HEK293 (cell line): ENCODE measurements around the gene SART3.
A peak's percentile ranks its signal among the peaks of the same experiment; 100 is the strongest.

Experiments used
- AEBP2 ChIP-seq: fragments of 450-650 bp; formaldehyde crosslinking; IDR thresholded peaks from 2 replicates; pipeline ENCODE4 v1.5.1; 2016; ENCODE audit warnings: missing biosample characterization, missing genetic modification characterization, borderline replicate concordance
- BCL11B ChIP-seq: fragments of 450-650 bp; formaldehyde crosslinking; IDR thresholded peaks from 2 replicates; pipeline ENCODE4 v1.5.1; 2016; ENCODE audit warnings: low read depth, missing biosample characterization, missing genetic modification characterization
- HOXA7 ChIP-seq: sonication (generic); formaldehyde crosslinking; IDR thresholded peaks from 2 replicates; pipeline ENCODE4 v1.8.1; 2022; ENCODE audit warnings: missing genetic modification reagents, borderline replicate concordance
- KLF16 ChIP-seq: fragments of 450-650 bp; formaldehyde crosslinking; IDR thresholded peaks from 2 replicates; pipeline ENCODE4 v1.5.1; 2017; ENCODE audit warnings: missing biosample characterization, missing genetic modification characterization
- KLF7 ChIP-seq: fragments of 450-650 bp; formaldehyde crosslinking; IDR thresholded peaks from 2 replicates; pipeline ENCODE4 v1.5.1; 2016; ENCODE audit warnings: missing biosample characterization, missing genetic modification characterization, borderline replicate concordance
- KLF8 ChIP-seq: fragments of 450-650 bp; formaldehyde crosslinking; IDR thresholded peaks from 2 replicates; pipeline ENCODE4 v1.5.1; 2016; ENCODE audit warnings: missing biosample characterization, missing genetic modification characterization
- OVOL3 ChIP-seq: fragments of 450-650 bp; formaldehyde crosslinking; IDR thresholded peaks from 2 replicates; pipeline ENCODE4 v1.5.1; 2016; ENCODE audit warnings: missing biosample characterization, missing genetic modification characterization
- PBX3 ChIP-seq: sonication (generic); formaldehyde crosslinking; IDR thresholded peaks from 2 replicates; pipeline ENCODE4 v1.8.1; 2022; ENCODE audit warnings: mild to moderate bottlenecking, moderate library complexity, missing genetic modification reagents
- SP7 ChIP-seq: fragments of 450-650 bp; formaldehyde crosslinking; IDR thresholded peaks from 2 replicates; pipeline ENCODE4 v1.5.1; 2016; ENCODE audit warnings: missing biosample characterization, missing genetic modification characterization
- ZBTB48 ChIP-seq: fragments of 450-650 bp; formaldehyde crosslinking; IDR thresholded peaks from 2 replicates; pipeline ENCODE4 v1.5.1; 2016; ENCODE audit warnings: missing biosample characterization, missing genetic modification characterization
- ZBTB6 ChIP-seq: fragments of 450-650 bp; formaldehyde crosslinking; IDR thresholded peaks from 2 replicates; pipeline ENCODE4 v1.5.1; 2017; ENCODE audit warnings: missing biosample characterization, missing genetic modification characterization
- ZFP3 ChIP-seq: fragments of 450-650 bp; formaldehyde crosslinking; IDR thresholded peaks from 2 replicates; pipeline ENCODE4 v1.5.1; 2016; ENCODE audit warnings: low read depth, missing biosample characterization, missing genetic modification characterization
- ZFP69B ChIP-seq: fragments of 450-650 bp; formaldehyde crosslinking; IDR thresholded peaks from 2 replicates; pipeline ENCODE4 v1.5.1; 2016; ENCODE audit warnings: missing biosample characterization, missing genetic modification characterization
- ZNF184 ChIP-seq: fragments of 450-650 bp; IDR thresholded peaks from 2 replicates; pipeline ENCODE4 v1.5.1; 2018; ENCODE audit warnings: missing biosample characterization, mild to moderate bottlenecking, missing genetic modification characterization
- ZNF211 ChIP-seq: fragments of 450-650 bp; formaldehyde crosslinking; IDR thresholded peaks from 2 replicates; pipeline ENCODE4 v1.5.1; 2016; ENCODE audit warnings: low read depth, missing biosample characterization, missing genetic modification characterization
- ZNF549 ChIP-seq: fragments of 450-650 bp; IDR thresholded peaks from 2 replicates; pipeline ENCODE4 v1.5.1; 2018; ENCODE audit warnings: missing biosample characterization, missing genetic modification characterization, mild to moderate bottlenecking, inconsistent platforms, moderate library complexity
- ZNF704 ChIP-seq: fragments of 450-650 bp; formaldehyde crosslinking; IDR thresholded peaks from 2 replicates; pipeline ENCODE4 v1.5.1; 2016; ENCODE audit warnings: missing biosample characterization, missing genetic modification characterization
- ZNF785 ChIP-seq: fragments of 450-650 bp; formaldehyde crosslinking; IDR thresholded peaks from 2 replicates; pipeline ENCODE4 v1.5.1; 2016; ENCODE audit warnings: missing biosample characterization, missing genetic modification characterization
- TF ChIP-seq, protein P1 (sequence below): fragments of 450-650 bp; formaldehyde crosslinking; IDR thresholded peaks from 2 replicates; pipeline ENCODE4 v1.5.1; 2016; ENCODE audit warnings: missing biosample characterization, missing genetic modification characterization
- TF ChIP-seq, protein P2 (sequence below): fragments of 450-650 bp; formaldehyde crosslinking; IDR thresholded peaks from 2 replicates; pipeline ENCODE4 v1.5.1; 2016; ENCODE audit warnings: missing biosample characterization, missing genetic modification characterization
- TF ChIP-seq, protein P3 (sequence below): fragments of 450-650 bp; formaldehyde crosslinking; IDR thresholded peaks from 2 replicates; pipeline ENCODE4 v1.5.1; 2016; ENCODE audit warnings: missing biosample characterization, missing genetic modification characterization
- TF ChIP-seq, protein P4 (sequence below): fragments of 450-650 bp; formaldehyde crosslinking; conservative IDR thresholded peaks from 2 replicates; pipeline ENCODE4 v1.5.1; 2016; ENCODE audit warnings: low read depth, missing biosample characterization, missing genetic modification characterization
- TF ChIP-seq, protein P5 (sequence below): fragments of 450-650 bp; formaldehyde crosslinking; IDR thresholded peaks from 2 replicates; pipeline ENCODE4 v1.5.1; 2016; ENCODE audit warnings: missing biosample characterization, missing genetic modification characterization

SART3 gene

DNA sequence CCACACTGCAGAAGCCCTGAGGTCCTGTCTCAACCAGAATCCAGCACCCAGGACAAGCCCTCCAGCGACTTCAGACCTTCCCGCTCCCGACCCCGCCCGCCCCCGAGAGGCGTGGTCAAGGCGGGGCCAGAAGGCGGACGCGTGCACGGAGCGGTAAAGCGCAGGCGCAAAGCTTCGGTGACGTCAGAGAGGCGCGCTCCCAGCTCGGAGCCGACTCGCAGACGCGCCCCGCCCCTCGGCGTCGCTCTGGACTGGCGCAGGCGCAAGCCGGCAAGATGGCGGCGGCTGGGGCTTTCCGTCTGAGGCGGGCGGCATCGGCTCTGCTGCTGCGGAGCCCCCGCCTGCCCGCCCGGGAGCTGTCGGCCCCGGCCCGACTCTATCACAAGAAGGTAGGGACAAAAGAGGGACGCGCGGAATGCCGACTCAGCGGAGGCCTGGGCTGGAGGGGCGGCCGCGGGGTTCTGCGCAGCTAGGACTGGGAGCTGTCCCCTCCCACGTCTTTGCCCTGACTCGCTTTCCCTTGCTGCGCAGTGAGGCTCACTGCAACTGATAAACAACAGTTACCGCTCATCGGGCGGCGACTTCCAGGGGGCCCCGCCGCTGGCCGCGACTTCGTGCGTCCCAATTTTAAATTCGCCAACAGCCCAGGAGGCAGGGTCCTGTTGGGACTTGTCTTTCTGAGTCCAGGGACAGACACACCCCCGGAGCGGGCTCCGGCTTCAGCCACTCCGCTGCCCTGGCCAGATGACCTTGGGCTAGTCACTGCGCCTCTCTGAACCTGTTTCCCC lies 1.6 kb upstream of the SART3 start, which contains the start of gene ISCU (continued):
- 0 out of 2 replicates have a peak, but pooled peaks have one; percentile 4 for TF ChIP-seq ZBTB6 (tag by site-specific recombination)
- TF ChIP-seq, protein P1, sequence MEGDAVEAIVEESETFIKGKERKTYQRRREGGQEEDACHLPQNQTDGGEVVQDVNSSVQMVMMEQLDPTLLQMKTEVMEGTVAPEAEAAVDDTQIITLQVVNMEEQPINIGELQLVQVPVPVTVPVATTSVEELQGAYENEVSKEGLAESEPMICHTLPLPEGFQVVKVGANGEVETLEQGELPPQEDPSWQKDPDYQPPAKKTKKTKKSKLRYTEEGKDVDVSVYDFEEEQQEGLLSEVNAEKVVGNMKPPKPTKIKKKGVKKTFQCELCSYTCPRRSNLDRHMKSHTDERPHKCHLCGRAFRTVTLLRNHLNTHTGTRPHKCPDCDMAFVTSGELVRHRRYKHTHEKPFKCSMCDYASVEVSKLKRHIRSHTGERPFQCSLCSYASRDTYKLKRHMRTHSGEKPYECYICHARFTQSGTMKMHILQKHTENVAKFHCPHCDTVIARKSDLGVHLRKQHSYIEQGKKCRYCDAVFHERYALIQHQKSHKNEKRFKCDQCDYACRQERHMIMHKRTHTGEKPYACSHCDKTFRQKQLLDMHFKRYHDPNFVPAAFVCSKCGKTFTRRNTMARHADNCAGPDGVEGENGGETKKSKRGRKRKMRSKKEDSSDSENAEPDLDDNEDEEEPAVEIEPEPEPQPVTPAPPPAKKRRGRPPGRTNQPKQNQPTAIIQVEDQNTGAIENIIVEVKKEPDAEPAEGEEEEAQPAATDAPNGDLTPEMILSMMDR = no peak
- peak; percentile 82 for TF ChIP-seq KLF8 (tag by site-specific recombination)
- no peak for TF ChIP-seq ZNF785 (tag by site-specific recombination)
- TF ChIP-seq ZNF549 (tag by site-specific recombination) = no peak
- TF ChIP-seq ZNF704 (tag by site-specific recombination) = no peak
- TF ChIP-seq, protein P2, sequence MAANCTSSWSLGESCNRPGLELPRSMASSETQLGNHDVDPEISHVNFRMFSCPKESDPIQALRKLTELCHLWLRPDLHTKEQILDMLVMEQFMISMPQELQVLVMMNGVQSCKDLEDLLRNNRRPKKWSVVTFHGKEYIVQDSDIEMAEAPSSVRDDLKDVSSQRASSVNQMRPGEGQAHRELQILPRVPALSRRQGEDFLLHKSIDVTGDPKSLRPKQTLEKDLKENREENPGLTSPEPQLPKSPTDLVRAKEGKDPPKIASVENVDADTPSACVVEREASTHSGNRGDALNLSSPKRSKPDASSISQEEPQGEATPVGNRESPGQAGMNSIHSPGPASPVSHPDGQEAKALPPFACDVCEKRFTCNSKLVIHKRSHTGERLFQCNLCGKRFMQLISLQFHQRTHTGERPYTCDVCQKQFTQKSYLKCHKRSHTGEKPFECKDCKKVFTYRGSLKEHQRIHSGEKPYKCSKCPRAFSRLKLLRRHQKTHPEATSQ (tag by site-specific recombination) = 0 out of 2 replicates have a peak, but pooled peaks have one; percentile 67
- TF ChIP-seq OVOL3 (tag by site-specific recombination) = no peak
- TF ChIP-seq BCL11B = no peak
- TF ChIP-seq ZFP3 (tag by site-specific recombination) = no peak
- TF ChIP-seq SP7 (tag by site-specific recombination) = peak; percentile 12; the same call in 1 of the 2 replicates
- TF ChIP-seq, protein P3, sequence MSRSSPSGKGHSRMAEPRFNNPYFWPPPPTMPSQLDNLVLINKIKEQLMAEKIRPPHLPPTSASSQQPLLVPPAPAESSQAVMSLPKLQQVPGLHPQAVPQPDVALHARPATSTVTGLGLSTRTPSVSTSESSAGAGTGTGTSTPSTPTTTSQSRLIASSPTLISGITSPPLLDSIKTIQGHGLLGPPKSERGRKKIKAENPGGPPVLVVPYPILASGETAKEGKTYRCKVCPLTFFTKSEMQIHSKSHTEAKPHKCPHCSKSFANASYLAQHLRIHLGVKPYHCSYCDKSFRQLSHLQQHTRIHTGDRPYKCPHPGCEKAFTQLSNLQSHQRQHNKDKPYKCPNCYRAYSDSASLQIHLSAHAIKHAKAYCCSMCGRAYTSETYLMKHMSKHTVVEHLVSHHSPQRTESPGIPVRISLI = no peak
- 0 out of 2 replicates have a peak, but pooled peaks have one; percentile 7 for TF ChIP-seq KLF16
- TF ChIP-seq ZNF184 = no peak
- TF ChIP-seq, protein P4, sequence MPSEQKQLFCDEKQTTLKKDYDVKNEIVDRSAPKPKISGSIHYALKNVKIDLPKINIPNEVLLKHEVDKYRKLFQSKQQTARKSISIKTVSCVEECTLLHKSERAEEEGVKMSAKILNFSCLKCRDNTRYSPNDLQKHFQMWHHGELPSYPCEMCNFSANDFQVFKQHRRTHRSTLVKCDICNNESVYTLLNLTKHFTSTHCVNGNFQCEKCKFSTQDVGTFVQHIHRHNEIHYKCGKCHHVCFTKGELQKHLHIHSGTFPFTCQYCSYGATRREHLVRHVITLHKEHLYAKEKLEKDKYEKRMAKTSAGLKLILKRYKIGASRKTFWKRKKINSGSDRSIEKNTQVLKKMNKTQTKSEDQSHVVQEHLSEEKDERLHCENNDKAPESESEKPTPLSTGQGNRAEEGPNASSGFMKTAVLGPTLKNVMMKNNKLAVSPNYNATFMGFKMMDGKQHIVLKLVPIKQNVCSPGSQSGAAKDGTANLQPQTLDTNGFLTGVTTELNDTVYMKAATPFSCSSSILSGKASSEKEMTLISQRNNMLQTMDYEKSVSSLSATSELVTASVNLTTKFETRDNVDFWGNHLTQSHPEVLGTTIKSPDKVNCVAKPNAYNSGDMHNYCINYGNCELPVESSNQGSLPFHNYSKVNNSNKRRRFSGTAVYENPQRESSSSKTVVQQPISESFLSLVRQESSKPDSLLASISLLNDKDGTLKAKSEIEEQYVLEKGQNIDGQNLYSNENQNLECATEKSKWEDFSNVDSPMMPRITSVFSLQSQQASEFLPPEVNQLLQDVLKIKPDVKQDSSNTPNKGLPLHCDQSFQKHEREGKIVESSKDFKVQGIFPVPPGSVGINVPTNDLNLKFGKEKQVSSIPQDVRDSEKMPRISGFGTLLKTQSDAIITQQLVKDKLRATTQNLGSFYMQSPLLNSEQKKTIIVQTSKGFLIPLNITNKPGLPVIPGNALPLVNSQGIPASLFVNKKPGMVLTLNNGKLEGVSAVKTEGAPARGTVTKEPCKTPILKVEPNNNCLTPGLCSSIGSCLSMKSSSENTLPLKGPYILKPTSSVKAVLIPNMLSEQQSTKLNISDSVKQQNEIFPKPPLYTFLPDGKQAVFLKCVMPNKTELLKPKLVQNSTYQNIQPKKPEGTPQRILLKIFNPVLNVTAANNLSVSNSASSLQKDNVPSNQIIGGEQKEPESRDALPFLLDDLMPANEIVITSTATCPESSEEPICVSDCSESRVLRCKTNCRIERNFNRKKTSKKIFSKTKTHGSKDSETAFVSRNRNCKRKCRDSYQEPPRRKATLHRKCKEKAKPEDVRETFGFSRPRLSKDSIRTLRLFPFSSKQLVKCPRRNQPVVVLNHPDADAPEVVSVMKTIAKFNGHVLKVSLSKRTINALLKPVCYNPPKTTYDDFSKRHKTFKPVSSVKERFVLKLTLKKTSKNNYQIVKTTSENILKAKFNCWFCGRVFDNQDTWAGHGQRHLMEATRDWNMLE (tag by site-specific recombination) = no peak
- TF ChIP-seq KLF7 (tag by site-specific recombination) = no peak
- TF ChIP-seq, protein P5, sequence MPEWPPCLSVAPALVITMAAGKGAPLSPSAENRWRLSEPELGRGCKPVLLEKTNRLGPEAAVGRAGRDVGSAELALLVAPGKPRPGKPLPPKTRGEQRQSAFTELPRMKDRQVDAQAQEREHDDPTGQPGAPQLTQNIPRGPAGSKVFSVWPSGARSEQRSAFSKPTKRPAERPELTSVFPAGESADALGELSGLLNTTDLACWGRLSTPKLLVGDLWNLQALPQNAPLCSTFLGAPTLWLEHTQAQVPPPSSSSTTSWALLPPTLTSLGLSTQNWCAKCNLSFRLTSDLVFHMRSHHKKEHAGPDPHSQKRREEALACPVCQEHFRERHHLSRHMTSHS (tag by site-specific recombination) = no peak
- no peak for TF ChIP-seq ZFP69B (tag by site-specific recombination)
- peak; percentile 29; the same call in 1 of the 2 replicates for TF ChIP-seq ZBTB48
- TF ChIP-seq ZNF211 (tag by site-specific recombination) = no peak
- no peak for TF ChIP-seq AEBP2 (tag by site-specific recombination)
- no peak for TF ChIP-seq HOXA7
- TF ChIP-seq PBX3 = 0 out of 2 replicates have a peak, but pooled peaks have one; percentile 51
